GM12878 (cell line): ENCODE results near the gene IL32. TPM values are rescaled to one million over a fixed set of nuclear protein-coding genes. Genes with fewer than 3 reads are reported as not detected.

Experiments
- ATAC-seq: fragments of 200-7000 bp; cut with Tn5 transposase; 3 replicates; pipeline ENCODE4 v1.9.1; 2020; ENCODE audit warnings: mild to moderate bottlenecking, moderate library complexity
- BruUV-seq: library from RNA; stranded (reverse); fragments of 400-500 nt; replicated peaks from 2 replicates; lab custom pipeline; 2021; lab: Mats Ljungman, UMichigan
- CTCF ChIA-PET: fragments of 300-600 bp; sonication (Branson Sonifier 250); formaldehyde crosslinking; extraction: SDS; loops from one replicate; lab custom pipeline; 2021; ENCODE audit warnings: inconsistent platforms; lab: Yijun Ruan, JAX
- POLR2A ChIA-PET: fragments of 350-600 bp; formaldehyde crosslinking; extraction: SDS; loops from one replicate; lab custom pipeline; 2021; ENCODE audit warnings: inconsistent platforms; lab: Charles Lee
- RAD21 ChIA-PET: fragments of 300-600 bp; sonication (Branson Sonifier 250); formaldehyde crosslinking; loops from one replicate; lab custom pipeline; 2023; ENCODE audit warnings: antibody characterized with exemption; ENCODE audit not compliant: unreplicated experiment; lab: Charles Lee
- SMC1A ChIA-PET: fragments of 300-600 bp; sonication (Branson Sonifier 250); formaldehyde crosslinking; loops from one replicate; lab custom pipeline; 2023; ENCODE audit not compliant: unreplicated experiment, uncharacterized antibody; lab: Charles Lee
- DNase-seq: peaks from one replicate; pipeline ENCODE4 v3.0.0-alpha.2; 2011; ENCODE audit warnings: low read depth, low spot score
- FAIRE-seq: peaks from 3 replicates; lab custom pipeline; 2011; peaks lifted over from hg19 to GRCh38; lab: Jason Lieb, UNC
- H2AFZ ChIP-seq: 2 replicates; pipeline ENCODE4 v1.6.0; 2011; ENCODE audit warnings: low read depth, low read length, control low read depth; ENCODE audit not compliant: control insufficient read depth
- H3K27ac ChIP-seq: 2 replicates; pipeline ENCODE4 v1.5.1; 2011; ENCODE audit warnings: control low read depth; ENCODE audit not compliant: control insufficient read depth, insufficient read depth
- H3K27me3 ChIP-seq, 2 experiments: replicated peaks in 1 of 2; 2 replicates each; pipeline versions ENCODE4 v1.6.0 to v1.6.1; 2011; ENCODE audit warnings: low read length in 1 of 2; ENCODE audit not compliant: control insufficient read depth in 2 of 2, insufficient read depth in 2 of 2
- H3K36me3 ChIP-seq, 2 experiments: 2 replicates each; pipeline ENCODE4 v1.5.1; 2011; ENCODE audit warnings: low read length in 1 of 2; ENCODE audit not compliant: control insufficient read depth in 2 of 2, insufficient read depth in 2 of 2
- H3K4me1 ChIP-seq: 2 replicates; pipeline ENCODE4 v1.6.1; 2011; ENCODE audit warnings: mild to moderate bottlenecking, low read length, moderate library complexity, mixed read lengths; ENCODE audit not compliant: control insufficient read depth, insufficient read depth
- H3K4me2 ChIP-seq: 2 replicates; pipeline ENCODE4 v1.6.0; 2011; ENCODE audit warnings: control low read depth; ENCODE audit not compliant: control insufficient read depth, insufficient read depth
- H3K4me3 ChIP-seq: fragments of 200-600 bp; sonication (generic); 2 replicates; pipeline ENCODE4 v1.5.1; 2016
- H3K79me2 ChIP-seq: 2 replicates; pipeline ENCODE4 v1.6.0; 2011; ENCODE audit warnings: low read length; ENCODE audit not compliant: control insufficient read depth, insufficient read depth
- H3K9ac ChIP-seq: 2 replicates; pipeline ENCODE4 v1.8.0; 2011; ENCODE audit warnings: low read length, control low read depth, mixed read lengths; ENCODE audit not compliant: control insufficient read depth, insufficient read depth
- H3K9me3 ChIP-seq: replicated peaks from 3 replicates; pipeline ENCODE4 v1.5.1; 2011; ENCODE audit warnings: mild to moderate bottlenecking, low read length; ENCODE audit not compliant: control insufficient read depth, insufficient read depth
- H4K20me1 ChIP-seq: 2 replicates; pipeline ENCODE4 v1.6.0; 2011; ENCODE audit not compliant: control insufficient read depth, insufficient read depth
- BCL11A ChIP-seq: IDR thresholded peaks from 2 replicates; pipeline ENCODE4 v1.6.1; 2011; ENCODE audit warnings: low read depth, low read length
- HDAC2 ChIP-seq: fragments of 200-600 bp; sonication (generic); IDR thresholded peaks from 2 replicates; pipeline ENCODE4 v1.6.1; 2017
- HDAC6 ChIP-seq: fragments of 200-600 bp; sonication (generic); IDR thresholded peaks from one replicate; pipeline ENCODE4 v1.8.0; 2017; ENCODE audit warnings: antibody characterized with exemption; ENCODE audit not compliant: unreplicated experiment
- IKZF1 ChIP-seq: fragments of 450-650 bp; conservative IDR thresholded peaks from 2 replicates; pipeline ENCODE4 v1.6.1; 2017; ENCODE audit warnings: antibody characterized with exemption, mild to moderate bottlenecking
- MYB ChIP-seq: fragments of 150-350 bp; IDR thresholded peaks from 2 replicates; pipeline ENCODE4 v1.6.1; 2014; ENCODE audit warnings: mild to moderate bottlenecking, low read depth, low read length, borderline replicate concordance
- PAX5 ChIP-seq: IDR thresholded peaks from 2 replicates; pipeline ENCODE4 v1.6.1; 2011; ENCODE audit warnings: low read depth, low read length, borderline replicate concordance
- POU2F2 ChIP-seq: IDR thresholded peaks from 3 replicates; pipeline ENCODE4 v1.6.1; 2011; ENCODE audit warnings: low read depth, mild to moderate bottlenecking, low read length, borderline replicate concordance
- RAD21 ChIP-seq: IDR thresholded peaks from 2 replicates; pipeline ENCODE4 v1.6.1; 2011; ENCODE audit warnings: mild to moderate bottlenecking, low read depth, low read length, moderate library complexity; ENCODE audit not compliant: insufficient read depth
- RELA ChIP-seq: fragments of 450-650 bp; IDR thresholded peaks from 2 replicates; pipeline ENCODE4 v1.8.0; 2014; ENCODE audit warnings: borderline replicate concordance; ENCODE audit not compliant: partially characterized antibody
- ZNF24 ChIP-seq: fragments of 450-650 bp; IDR thresholded peaks from 2 replicates; pipeline ENCODE4 v1.6.1; 2017; ENCODE audit warnings: antibody characterized with exemption, mild to moderate bottlenecking
- WGBS: methylation state at CpG from one replicate; pipeline ENCODE4 v1.1.6; 2016; ENCODE audit warnings: low lambda C conversion rate; ENCODE audit not compliant: insufficient replicate concordance, insufficient coverage; ENCODE audit errors: missing lambda C conversion rate; 5-methylcytosine and 5-hydroxymethylcytosine counted together
- in situ Hi-C: fragments of 300-500 bp; cut with MboI; formaldehyde crosslinking; loops from 9 replicates; pipeline ENCODE4 v1.14.3; 2018; ENCODE audit warnings: mixed read lengths
- intact Hi-C: fragments of 100-400 bp; cut with micrococcal nuclease; formaldehyde crosslinking; loops from one replicate; pipeline ENCODE4 v1.14.2; 2022; ENCODE audit not compliant: unreplicated experiment
- polyA plus RNA-seq, 11 experiments: library from polyadenylated mRNA; depleted of rRNA in 4 of 11; unstranded in 6 of 11; stranded (reverse) in 5 of 11; fragments of >200 nt; fragmentation: Nextera tagmentation in 4 of 11; fragmentation: Illumina TruSeq in 1 of 11; extraction: Ambion mirVana in 4 of 11; extraction: Trizol in 1 of 11; gene quantifications; 1 replicate in 1 of 11; 2 replicates in 10 of 11; pipeline versions ENCODE4 v1.2.1 to v1.2.3, GENCODE V29; 2011 to 2016; ENCODE audit warnings: inconsistent platforms in 2 of 11, missing spikeins in 2 of 11, low read depth in 1 of 11
- total RNA-seq, 4 experiments: library from RNA; depleted of rRNA in 3 of 4; stranded (reverse); fragments of >200 nt in 3 of 4; fragmentation: Illumina TruSeq in 1 of 4; extraction: Trizol in 1 of 4; gene quantifications; 2 replicates each; pipeline versions ENCODE4 v1.2.1 to v1.2.3, GENCODE V29; 2013 to 2021

The IL32 gene
- total and polyA plus RNA-seq, 10 of the 15 experiments (the other 5 are each of a cell fraction or from before 2014, with no cell fraction given): 27.0 to 122 (median 55.8) TPM

DNA sequence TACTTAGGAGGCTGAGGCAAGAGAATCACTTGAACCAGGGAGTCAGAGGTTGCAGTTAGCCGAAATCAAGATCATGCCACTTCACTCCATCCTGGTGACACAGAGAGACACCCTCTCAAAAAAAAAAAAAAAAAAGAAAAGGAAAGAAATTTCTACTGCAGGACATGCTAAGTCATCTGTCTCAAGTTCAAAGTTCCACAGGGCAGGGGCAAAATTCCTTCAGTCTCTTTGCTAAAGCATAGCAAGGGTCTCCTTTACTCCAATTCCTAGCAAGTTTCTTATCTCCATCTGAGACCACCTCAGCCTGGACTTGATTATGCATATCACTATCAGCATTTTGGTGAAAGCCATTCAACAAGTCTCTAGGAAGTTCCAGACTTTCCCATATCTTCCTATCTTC lies 19.1 kb downstream of the IL32 start:
- ChIA-PET RAD21 (no interaction called here), CTCF (interaction anchor here (1.0 to 1.1 kb wide), 4 partner anchors 18 to 45 kb away, joined by 3 to 4 read pairs (median 4); no protein-coding TSS in a partner anchor), SMC1A (interaction anchor here (1.0 to 1.3 kb wide), 2 partner anchors 8 to 45 kb away, joined by 3 to 8 read pairs; no protein-coding TSS in a partner anchor), POLR2A (no interaction called here)
- intact Hi-C loops: no loop called here
- ATAC-seq: no peak
- Histone ChIP-seq H3K4me2 (no peak overlapping the region), H2AFZ (no peak overlapping the region), H3K79me2 (no peaks in the 10 kb centered on the region), H3K27ac (no peak overlapping the region), H4K20me1 (no peaks in the 10 kb centered on the region), H3K9ac (no peak overlapping the region), H3K4me3 (no peak overlapping the region), H3K27me3 (no peaks in the 10 kb centered on the region), H3K4me1 (no peaks in the 10 kb centered on the region), H3K36me3 (no peaks in the 10 kb centered on the region), H3K9me3 (peaks cover 4% of the 10 kb centered on the region; the same call in 1 of the 3 replicates)
- no peak for FAIRE-seq
- no peak for DNase-seq
- WGBS: 0% methylated on average over 1 of the region's 1 CpG
- TF ChIP-seq POU2F2 (no peak), HDAC6 (no peak), ZNF24 (no peak), MYB (no peak), RELA (no peak), BCL11A (no peak), HDAC2 (no peak), PAX5 (no peak), RAD21 (no peak), IKZF1 (no peak)
- BruUV-seq: no TSS peak
- in situ Hi-C loops: no loop called here
